ENCODE data around the gene EME1.

DNA sequence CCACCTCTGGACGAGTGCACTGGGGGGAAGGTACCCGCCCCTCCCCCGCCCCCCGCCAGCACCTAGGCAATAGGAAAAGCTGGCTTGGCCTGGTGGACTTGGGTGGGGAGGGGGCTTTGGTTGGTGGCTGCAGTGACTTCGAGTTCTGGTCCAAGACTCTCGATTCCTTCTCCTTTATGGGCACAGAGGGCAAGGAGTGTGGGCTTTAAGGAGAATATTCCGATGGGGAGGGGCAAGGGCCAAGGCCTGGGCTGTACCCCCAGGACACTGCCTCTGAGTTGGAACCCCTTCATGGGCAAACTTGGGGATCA, 53.4 kb downstream of the EME1 start:
- TF ChIP-seq CTCF (IDR thresholded peaks at IDR 0.05): no peak
- no peak for TF ChIP-seq POLR2A (IDR thresholded peaks at IDR 0.05)

Measured in prostate gland (tissue), 2 donors.